GM19328 (cell line): ENCODE results near the gene CDKN2AIP.

Experiments
- ATAC-seq: cut with Tn5 transposase; IDR thresholded peaks from one replicate; pipeline ENCODE4 v1.9.1; 2021; ENCODE audit warnings: mild to moderate bottlenecking, moderate library complexity; ENCODE audit not compliant: unreplicated experiment

The CDKN2AIP gene

DNA sequence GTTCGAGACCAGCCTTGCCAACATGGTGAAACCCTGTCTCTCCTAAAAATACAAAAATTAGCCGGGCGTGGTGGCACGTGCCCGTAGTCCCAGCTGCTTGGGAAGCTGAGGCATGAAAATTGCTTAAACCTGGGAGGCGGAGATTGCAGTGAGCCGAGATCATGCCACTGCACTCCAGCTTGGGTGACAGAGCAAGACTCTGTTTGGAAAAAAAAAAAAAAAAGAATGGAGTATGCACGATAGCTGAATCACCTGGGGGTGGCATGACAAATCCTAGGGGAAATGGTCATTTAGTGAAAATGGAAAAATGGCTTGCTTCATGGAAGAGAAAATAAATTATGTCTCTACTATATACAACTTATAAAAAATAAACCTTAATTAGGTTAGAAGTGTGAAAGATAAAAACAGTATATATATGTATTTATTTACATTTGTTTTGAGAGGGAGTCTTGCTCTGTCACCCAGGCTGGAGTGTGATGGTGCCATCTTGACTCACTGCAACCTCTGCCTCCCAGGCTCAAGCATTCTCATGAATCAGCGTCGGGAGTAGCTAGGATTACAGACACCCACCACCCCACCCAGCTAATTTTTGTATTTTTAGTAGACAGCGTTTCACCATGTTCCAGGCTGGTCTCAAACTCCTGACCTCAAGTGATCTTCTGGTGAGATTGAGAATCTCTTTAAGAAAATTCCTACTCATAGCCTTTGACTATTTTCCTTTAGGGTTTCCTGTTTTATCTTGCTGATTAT, 41.1 kb downstream of the CDKN2AIP start:
- ATAC-seq = no peak

DNA sequence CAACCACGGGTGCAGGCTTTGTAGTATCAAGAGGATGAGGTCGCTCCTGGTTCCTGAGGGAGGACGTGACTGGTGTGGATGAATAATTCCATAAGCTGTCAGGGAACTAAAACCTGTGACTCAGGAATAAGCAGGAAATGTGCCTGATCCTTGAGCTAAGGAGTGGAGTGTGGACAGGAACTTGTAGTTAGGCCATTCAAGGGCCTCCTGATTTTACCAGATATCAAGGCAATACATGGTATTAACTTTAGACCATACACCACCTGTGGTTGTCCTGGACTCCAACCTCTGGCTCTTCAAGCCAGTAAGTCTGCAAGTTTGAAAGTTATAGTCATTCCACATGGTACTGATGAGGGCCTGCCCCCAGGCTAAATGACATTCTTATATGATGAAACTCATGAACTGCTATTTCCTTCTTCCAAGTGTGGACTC, 48.4 kb downstream of the CDKN2AIP start:
- ATAC-seq = no peak

DNA sequence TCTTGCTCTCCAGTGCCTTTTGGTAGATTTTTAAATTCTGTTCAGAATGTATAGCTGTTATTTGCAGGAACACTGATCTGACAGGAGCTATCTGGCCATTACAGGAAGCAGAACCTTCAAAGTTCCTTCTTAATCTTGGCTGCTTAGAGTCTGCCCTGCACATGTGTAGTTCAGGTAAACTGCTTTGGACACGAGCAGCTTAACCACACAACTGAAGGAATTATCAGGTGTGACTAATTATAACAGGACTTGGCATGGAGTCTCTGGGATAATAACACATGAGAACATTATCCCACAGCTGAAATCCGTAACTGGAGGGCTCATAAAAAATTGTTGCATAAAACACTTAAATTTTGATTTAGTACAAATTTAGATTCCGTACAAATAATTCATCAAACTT, 48.8 kb downstream of the CDKN2AIP start:
- ATAC-seq = no peak

DNA sequence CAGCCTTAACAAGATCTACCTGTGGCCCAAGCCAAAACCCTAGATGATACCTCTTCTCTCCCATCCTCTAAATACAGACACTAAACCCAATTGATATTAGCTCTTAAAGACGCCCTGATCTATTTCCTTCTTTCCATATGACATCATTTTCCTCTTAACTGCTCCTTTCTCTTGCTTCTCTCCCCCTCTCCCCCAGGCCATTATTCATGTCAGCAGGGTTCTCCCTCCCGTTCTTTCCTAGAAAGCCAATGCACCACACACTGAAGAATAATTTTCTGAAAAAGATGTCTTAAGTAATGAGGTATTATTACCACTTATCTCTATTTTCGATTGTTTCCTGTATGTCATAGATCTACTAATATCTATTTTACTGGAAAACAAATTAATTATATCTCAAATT, 50.7 kb downstream of the CDKN2AIP start:
- no peak for ATAC-seq
